ENCODE measurements around the gene POLR3A.

Gene POLR3A

DNA sequence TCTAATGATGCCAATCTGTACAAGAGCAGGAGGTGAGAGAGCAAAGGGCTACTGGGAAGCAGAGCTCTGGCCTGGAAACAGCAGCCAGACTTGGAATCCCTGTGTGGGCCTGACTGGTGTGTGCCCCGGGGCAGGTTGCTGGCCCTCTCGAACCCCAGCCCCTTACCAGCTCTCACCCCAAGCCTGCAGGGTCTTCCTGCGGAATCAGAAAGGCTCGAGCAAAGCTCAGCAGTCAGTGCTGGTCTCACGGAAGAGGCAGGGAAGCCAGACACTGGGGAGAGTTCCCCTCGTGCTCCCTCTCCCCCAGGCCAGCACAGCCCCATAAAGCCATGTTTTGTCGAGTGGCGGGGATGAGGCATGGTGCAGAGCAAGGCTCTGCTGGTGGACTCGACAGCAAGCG lies 50.1 kb downstream of the POLR3A start:
- DNase-seq (ENCODE audit: low read depth), result no peak
- no peak overlapping the region for H3K4me3 ChIP-seq (ENCODE audit: low read length)
- TF ChIP-seq CTCF (conservative IDR thresholded peaks at IDR 0.05; ENCODE audit: low read depth, low read length), result no peak

- DNase-seq (ENCODE audit: low read depth), result no peak
- H3K4me3 ChIP-seq (ENCODE audit: low read length), result no peak overlapping the region
- no peak for TF ChIP-seq CTCF (conservative IDR thresholded peaks at IDR 0.05; ENCODE audit: low read depth, low read length)
These were observed 51.0 kb downstream of the POLR3A start for GRCh38 chr10:77978360-77978759.

DNA sequence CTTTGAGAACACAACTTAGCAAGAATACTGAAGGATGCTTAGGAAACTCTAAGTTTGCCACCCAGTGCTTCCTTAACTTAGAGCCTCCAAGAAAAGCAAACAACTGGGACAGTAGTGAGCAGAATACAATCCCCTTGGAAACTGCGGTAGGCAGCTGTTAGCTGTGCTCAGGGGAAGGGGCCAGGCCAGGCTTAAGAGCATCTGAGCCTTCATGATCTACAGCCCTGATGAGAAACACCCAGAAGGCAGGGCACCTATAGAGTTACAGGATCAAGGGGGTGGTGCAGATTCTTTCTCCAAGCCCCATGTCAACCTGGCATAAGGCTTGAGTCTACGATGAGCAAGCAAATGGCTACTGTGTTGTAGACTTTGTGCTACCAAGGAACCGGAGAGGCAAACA lies 51.4 kb downstream of the POLR3A start:
- no peak overlapping the region for H3K4me3 ChIP-seq (ENCODE audit: low read length)
- TF ChIP-seq CTCF (conservative IDR thresholded peaks at IDR 0.05; ENCODE audit: low read depth, low read length), result no peak
- no peak for DNase-seq (ENCODE audit: low read depth)

DNA sequence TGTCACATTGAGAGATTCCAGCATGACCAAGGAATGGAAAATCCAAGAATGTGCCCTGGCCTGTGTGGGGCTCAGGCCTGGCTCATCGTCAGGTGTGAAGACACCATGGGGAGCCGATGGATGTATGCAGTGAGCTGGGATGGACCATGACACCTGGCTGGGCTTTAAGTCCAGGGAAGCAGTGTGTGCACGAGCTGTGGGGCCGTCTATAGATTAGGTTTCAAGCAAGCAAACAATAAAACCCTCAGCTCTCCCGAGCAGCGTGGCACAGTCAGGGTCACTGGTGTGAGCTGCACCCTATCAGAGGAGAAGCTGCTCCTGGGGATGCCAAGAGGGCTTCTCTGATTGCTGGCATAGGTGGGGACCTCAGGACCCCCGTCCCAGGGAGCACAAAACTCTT lies 52.3 kb downstream of the POLR3A start:
- no peak for DNase-seq (ENCODE audit: low read depth)
- TF ChIP-seq CTCF (conservative IDR thresholded peaks at IDR 0.05; ENCODE audit: low read depth, low read length), result no peak
- no peak overlapping the region for H3K4me3 ChIP-seq (ENCODE audit: low read length)

DNA sequence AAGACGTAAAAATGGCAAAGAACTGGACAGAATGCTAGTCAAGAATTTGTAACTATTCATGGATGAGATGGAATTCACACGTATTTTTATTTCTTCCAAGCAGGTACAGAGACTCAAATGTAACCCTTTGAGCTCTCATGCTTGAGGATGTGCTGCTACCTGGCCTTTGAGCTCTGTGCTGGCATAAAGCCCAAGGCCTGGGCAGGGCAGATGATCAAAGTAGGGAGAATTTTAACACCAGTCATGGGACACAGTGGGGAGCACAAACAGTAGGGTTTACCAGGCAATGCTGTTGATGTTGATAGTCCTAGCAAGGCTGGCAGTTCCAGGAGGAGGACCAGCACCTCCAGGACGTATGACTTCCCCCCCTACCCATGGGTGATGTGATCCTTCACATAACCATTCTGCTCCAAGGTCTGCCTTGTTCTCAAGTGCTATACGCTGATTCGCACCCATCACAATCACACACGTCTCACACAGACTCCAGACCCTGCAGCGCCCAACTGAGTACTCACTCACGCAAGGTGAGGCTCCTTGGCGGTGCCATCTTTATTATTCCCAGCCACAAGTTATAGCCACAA lies 54.1 kb downstream of the POLR3A start:
- DNase-seq (ENCODE audit: low read depth), result no peak
- TF ChIP-seq CTCF (conservative IDR thresholded peaks at IDR 0.05; ENCODE audit: low read depth, low read length), result no peak
- H3K4me3 ChIP-seq (ENCODE audit: low read length), result no peak overlapping the region

- TF ChIP-seq CTCF (conservative IDR thresholded peaks at IDR 0.05; ENCODE audit: low read depth, low read length), result peak; percentile 68
- no peak for DNase-seq (ENCODE audit: low read depth)
- no peak overlapping the region for H3K4me3 ChIP-seq (ENCODE audit: low read length)
These were observed 54.8 kb downstream of the POLR3A start for GRCh38 chr10:77974396-77975074.

DNA sequence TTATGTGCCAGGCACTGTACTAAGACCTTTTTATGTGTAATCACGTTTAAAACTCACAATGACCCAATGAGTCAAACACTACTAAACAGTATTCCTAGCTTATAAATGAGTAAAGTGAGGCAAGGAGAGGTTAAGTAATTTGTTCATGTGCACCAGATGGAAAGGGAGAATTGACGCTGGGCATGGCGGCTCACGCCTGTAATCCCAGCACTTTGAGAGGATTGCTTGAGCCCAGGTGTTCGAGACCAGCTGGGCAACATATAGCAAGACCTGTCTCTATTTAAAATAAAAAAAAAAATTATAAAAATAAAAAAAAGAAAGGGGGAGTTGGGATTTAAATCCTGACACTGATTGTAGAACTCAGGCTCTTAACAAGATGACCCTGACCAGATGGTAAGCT lies 56.0 kb downstream of the POLR3A start:
- no peak overlapping the region for H3K4me3 ChIP-seq (ENCODE audit: low read length)
- TF ChIP-seq CTCF (conservative IDR thresholded peaks at IDR 0.05; ENCODE audit: low read depth, low read length), result no peak
- no peak for DNase-seq (ENCODE audit: low read depth)

All from retinal pigment epithelial cell (primary cell).